T follicular helper cell (primary cell): ENCODE data around the gene SLC39A8.

Experiments used
- DNase-seq: peaks from one replicate; pipeline ENCODE4 v3.0.0-alpha.2; 2020; ENCODE audit warnings: low read depth

Gene SLC39A8

GRCh38 chr4:102341201-102341600 lies 4.1 kb downstream of the SLC39A8 start:
- DNase-seq = no peak

- no peak for DNase-seq
Observed at GRCh38 chr4:102339018-102339417, 6.3 kb downstream of the SLC39A8 start.

GRCh38 chr4:102338405-102338804 lies 6.9 kb downstream of the SLC39A8 start:
- no peak for DNase-seq

GRCh38 chr4:102335616-102336015 lies 9.7 kb downstream of the SLC39A8 start:
- no peak for DNase-seq

- DNase-seq = no peak
Observed at GRCh38 chr4:102334624-102335023, 10.7 kb downstream of the SLC39A8 start.

GRCh38 chr4:102333787-102334186 lies 11.5 kb downstream of the SLC39A8 start:
- DNase-seq = no peak

GRCh38 chr4:102328045-102328444 lies 17.2 kb downstream of the SLC39A8 start:
- no peak for DNase-seq

- DNase-seq = no peak
Observed at GRCh38 chr4:102326951-102327350, 18.3 kb downstream of the SLC39A8 start.

- DNase-seq = no peak
Observed at GRCh38 chr4:102324730-102325129, 20.6 kb downstream of the SLC39A8 start.

GRCh38 chr4:102322736-102323135 lies 22.5 kb downstream of the SLC39A8 start:
- no peak for DNase-seq

- no peak for DNase-seq
Observed at GRCh38 chr4:102321260-102321995, 23.9 kb downstream of the SLC39A8 start.

- no peak for DNase-seq
Observed at GRCh38 chr4:102319594-102319993, 25.7 kb downstream of the SLC39A8 start.

GRCh38 chr4:102318526-102318925 lies 26.8 kb downstream of the SLC39A8 start:
- DNase-seq = no peak

- DNase-seq = no peak
Observed at GRCh38 chr4:102318105-102318504, 27.2 kb downstream of the SLC39A8 start.

GRCh38 chr4:102317459-102317858 lies 27.8 kb downstream of the SLC39A8 start:
- DNase-seq = no peak

GRCh38 chr4:102316585-102316984 lies 28.7 kb downstream of the SLC39A8 start:
- DNase-seq = no peak

GRCh38 chr4:102315532-102315931 lies 29.8 kb downstream of the SLC39A8 start:
- no peak for DNase-seq

- no peak for DNase-seq
Observed at GRCh38 chr4:102312417-102312816, 32.9 kb downstream of the SLC39A8 start.

GRCh38 chr4:102311912-102312311 lies 33.4 kb downstream of the SLC39A8 start:
- no peak for DNase-seq

GRCh38 chr4:102311407-102311806 lies 33.9 kb downstream of the SLC39A8 start:
- no peak for DNase-seq

GRCh38 chr4:102308032-102308799 lies 37.1 kb downstream of the SLC39A8 start:
- DNase-seq = no peak

GRCh38 chr4:102305666-102306065 lies 39.6 kb downstream of the SLC39A8 start:
- no peak for DNase-seq

GRCh38 chr4:102302762-102303161 lies 42.5 kb downstream of the SLC39A8 start:
- DNase-seq = no peak
